Measurements from ENCODE around the gene CD68.

Gene CD68

GRCh38 chr17:7579001-7579833 is at the start of gene CD68:
Gene CD68 (plus strand): TSS chr17:7579638. CDS start chr17:7579678, 40 bp downstream.
- peak; percentile 61 to 67 for DNase-seq

- no peak for DNase-seq
Measured at GRCh38 chr17:7530023-7530900, 49.2 kb upstream of the CD68 start.

- DNase-seq: no peak
Measured at GRCh38 chr17:7538050-7538449, 41.4 kb upstream of the CD68 start.

GRCh38 chr17:7538891-7539545 is 40.4 kb upstream of the CD68 start:
- DNase-seq: no peak

GRCh38 chr17:7541074-7541621 is 38.3 kb upstream of the CD68 start:
- no peak for DNase-seq

- DNase-seq: no peak
Measured at GRCh38 chr17:7544911-7545310, 34.5 kb upstream of the CD68 start.

GRCh38 chr17:7548585-7549400 is 30.6 kb upstream of the CD68 start, which contains the start of gene TNFSF12:
Gene TNFSF12 (plus strand): TSS chr17:7549058. CDS start chr17:7549154, 96 bp downstream.
- peak; percentile 35 for DNase-seq

- DNase-seq: peak; percentile 24 to 25
Measured at GRCh38 chr17:7549401-7550055, 29.9 kb upstream of the CD68 start.

GRCh38 chr17:7550344-7550743 is 29.1 kb upstream of the CD68 start:
- DNase-seq: no peak

GRCh38 chr17:7551396-7551795 is 28.0 kb upstream of the CD68 start:
- DNase-seq: no peak

- no peak for DNase-seq
Measured at GRCh38 chr17:7552621-7553051, 26.8 kb upstream of the CD68 start.

- DNase-seq: no peak
Measured at GRCh38 chr17:7553356-7553755, 26.1 kb upstream of the CD68 start.

GRCh38 chr17:7555320-7555948 is 24.0 kb upstream of the CD68 start:
- DNase-seq: no peak

- no peak for DNase-seq
Measured at GRCh38 chr17:7556627-7557026, 22.8 kb upstream of the CD68 start.

- DNase-seq: no peak
Measured at GRCh38 chr17:7557147-7557764, 22.2 kb upstream of the CD68 start.

- no peak for DNase-seq
Measured at GRCh38 chr17:7557775-7558543, 21.5 kb upstream of the CD68 start.

GRCh38 chr17:7558544-7559319 is 20.7 kb upstream of the CD68 start, which contains the start of gene TNFSF13:
Gene TNFSF13 (plus strand): TSS chr17:7558750. CDS start chr17:7559040, 290 bp downstream.
- no peak for DNase-seq

GRCh38 chr17:7559320-7560171 is 19.9 kb upstream of the CD68 start:
- DNase-seq: no peak
